ENCODE measurements around the gene MAPK10.

DNA sequence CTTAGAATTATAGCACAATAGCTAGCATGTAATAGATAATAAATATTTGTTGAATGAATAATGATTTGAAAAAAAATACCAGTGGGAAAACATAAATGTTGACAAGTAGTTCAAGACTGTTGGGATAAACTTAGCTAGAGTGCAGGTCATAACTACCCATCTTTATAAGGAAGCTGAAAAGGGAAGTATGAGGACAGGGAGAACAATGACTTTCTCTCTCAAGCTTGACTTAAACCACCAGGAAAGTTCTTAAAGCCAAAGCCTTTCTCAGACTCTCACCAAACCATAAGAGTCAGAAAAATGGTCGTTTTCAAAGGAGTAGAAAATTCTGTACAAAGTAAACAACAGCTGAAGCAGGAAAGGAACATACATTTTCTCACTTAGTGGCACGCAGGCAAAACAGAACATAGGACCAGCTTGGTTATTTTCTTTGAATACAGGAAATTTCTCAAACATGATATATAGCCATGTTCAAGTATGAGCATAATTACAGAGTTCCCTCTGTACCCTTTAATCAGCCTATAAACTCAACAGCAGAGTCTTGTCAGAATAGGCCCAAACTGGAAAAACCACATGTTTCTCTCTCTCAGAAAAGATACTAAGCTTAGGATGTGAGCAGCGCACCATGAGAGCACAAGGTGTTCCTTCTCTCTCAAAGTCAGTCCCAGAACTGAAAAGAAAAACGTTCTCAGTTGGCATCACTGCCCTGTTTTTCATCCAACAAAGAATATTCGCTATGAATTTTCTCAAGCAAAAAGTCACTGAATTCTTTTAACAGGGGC lies 28.7 kb downstream of the MAPK10 start:
- TF ChIP-seq CTCF (conservative IDR thresholded peaks at IDR 0.05 in 1 of 2, IDR thresholded peaks at IDR 0.05 in 1 of 2; ENCODE audit: low read depth in 1 of 2, low read length in 2 of 2): no peak
- no peak for TF ChIP-seq EZH2 (IDR thresholded peaks at IDR 0.05; ENCODE audit: low read length, missing control alignments)

Data from fibroblast of lung (primary cell).